ENCODE data around the gene DDX5. TPM values are rescaled to one million over a fixed set of nuclear protein-coding genes. Genes with fewer than 3 reads are reported as not detected.

DDX5 gene
- total RNA-seq, 1 experiment from 2014 or later = 411 TPM

DNA sequence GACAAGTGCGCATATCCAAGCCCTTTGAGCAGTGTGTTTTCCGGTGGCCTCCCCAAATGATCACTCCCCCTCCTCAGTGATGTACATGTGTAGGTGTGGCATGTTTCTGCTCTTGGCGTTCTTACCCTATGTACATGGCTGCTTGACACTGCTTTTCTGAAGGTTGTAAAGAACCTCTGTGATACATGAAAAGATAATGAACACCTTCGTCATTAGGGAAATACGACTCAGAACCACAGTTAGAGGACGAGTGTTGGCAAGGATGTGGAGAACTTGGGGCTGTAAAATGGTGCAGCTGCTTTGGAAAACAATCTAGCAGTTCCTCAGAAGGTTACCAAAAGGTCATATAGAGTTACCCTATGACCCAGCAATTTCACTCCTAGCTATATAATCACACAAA lies 29.3 kb upstream of the DDX5 start:
- H3K4me1 ChIP-seq (ENCODE audit: control insufficient read depth, insufficient read depth, low read length) = no peaks in the 10 kb centered on the region
- in situ Hi-C loops (cut with HindIII; ENCODE audit: low pct_unique_long_range_greater_than_20kb, low sequenced_read_pairs) = no loop called here
- no peaks in the 10 kb centered on the region for H3K27me3 ChIP-seq (ENCODE audit: control insufficient read depth, insufficient read depth, low read length)
- no peak overlapping the region for H3K4me3 ChIP-seq (ENCODE audit: low read depth in 2 of 2, low read length in 2 of 2)
- no peaks in the 10 kb centered on the region for H3K9me3 ChIP-seq (ENCODE audit: control insufficient read depth, insufficient read depth, low read depth, low read length)
- ATAC-seq (no peak), DNase-seq (ENCODE audit: low read depth, low spot score) (no peak)
- CTCF ChIA-PET = no interaction called here
- POLR2A ChIA-PET = no interaction called here
- intact Hi-C loops (cut with micrococcal nuclease; ENCODE audit: unreplicated experiment) = no loop called here
- H3K36me3 ChIP-seq (ENCODE audit: control insufficient read depth, insufficient read depth, low read length) = peaks cover 17% of the 10 kb centered on the region
- no peak overlapping the region for H3K27ac ChIP-seq (ENCODE audit: low read length)
- TF ChIP-seq REST (IDR thresholded peaks at IDR 0.05; ENCODE audit: insufficient read depth in 1 of 2, low read depth in 2 of 2, low read length in 1 of 2) = no peak
- TF ChIP-seq POLR2AphosphoS5 (IDR thresholded peaks at IDR 0.05; ENCODE audit: low read depth, low read length) = no peak
- no peak for TF ChIP-seq SIN3A (IDR thresholded peaks at IDR 0.05; ENCODE audit: borderline replicate concordance, insufficient read depth, low read depth, low read length)
- TF ChIP-seq TCF7L2 (IDR thresholded peaks at IDR 0.05; ENCODE audit: low read depth, low read length) = no peak
- no peak for TF ChIP-seq CTCF (IDR thresholded peaks at IDR 0.05)
- TSS peak; percentile 21 for BruUV-seq (replicated peaks)

DNA sequence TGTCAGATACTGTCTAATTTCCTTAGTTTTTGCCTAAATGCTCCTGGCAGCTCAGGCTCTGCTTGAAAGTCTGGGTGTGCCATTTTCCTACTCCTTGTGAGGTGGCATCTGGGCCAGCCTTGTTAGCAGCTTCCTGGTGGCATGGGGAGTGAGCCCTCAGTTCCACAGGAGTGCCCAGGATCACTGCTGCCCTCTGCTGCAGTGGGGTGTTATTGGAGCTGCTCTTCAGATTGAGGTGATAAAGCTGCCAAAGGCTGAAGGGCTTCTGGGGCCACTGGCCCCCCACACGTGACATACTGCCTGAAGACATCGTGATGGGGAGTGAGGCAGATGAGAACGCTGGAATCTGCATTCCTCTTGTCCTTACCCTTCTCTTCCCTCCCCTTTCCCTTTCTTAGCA lies 28.1 kb upstream of the DDX5 start:
- CTCF ChIA-PET = no interaction called here
- in situ Hi-C loops (cut with HindIII; ENCODE audit: low pct_unique_long_range_greater_than_20kb, low sequenced_read_pairs) (no loop called here), intact Hi-C loops (cut with micrococcal nuclease; ENCODE audit: unreplicated experiment) (no loop called here)
- no peaks in the 10 kb centered on the region for H3K9me3 ChIP-seq (ENCODE audit: control insufficient read depth, insufficient read depth, low read depth, low read length)
- no peak for TF ChIP-seq POLR2AphosphoS5 (IDR thresholded peaks at IDR 0.05; ENCODE audit: low read depth, low read length)
- peak; percentile 27; the same call in 1 of the 2 replicates for TF ChIP-seq CTCF (IDR thresholded peaks at IDR 0.05)
- POLR2A ChIA-PET = no interaction called here
- H3K27ac ChIP-seq (ENCODE audit: low read length) = no peak overlapping the region
- no TSS peak for BruUV-seq (replicated peaks)
- H3K4me1 ChIP-seq (ENCODE audit: control insufficient read depth, insufficient read depth, low read length) = no peaks in the 10 kb centered on the region
- H3K27me3 ChIP-seq (ENCODE audit: control insufficient read depth, insufficient read depth, low read length) = no peaks in the 10 kb centered on the region
- peaks cover 21% of the 10 kb centered on the region for H3K36me3 ChIP-seq (ENCODE audit: control insufficient read depth, insufficient read depth, low read length)
- no peak for ATAC-seq
- DNase-seq (ENCODE audit: low read depth, low spot score) = no peak
- H3K4me3 ChIP-seq (ENCODE audit: low read depth in 2 of 2, low read length in 2 of 2) = no peak overlapping the region

- intact Hi-C loops (cut with micrococcal nuclease; ENCODE audit: unreplicated experiment) (no loop called here), in situ Hi-C loops (cut with HindIII; ENCODE audit: low pct_unique_long_range_greater_than_20kb, low sequenced_read_pairs) (no loop called here)
- POLR2A ChIA-PET = no interaction called here
- ATAC-seq = no peak
- H3K36me3 ChIP-seq (ENCODE audit: control insufficient read depth, insufficient read depth, low read length) = peaks cover 21% of the 10 kb centered on the region
- no peak overlapping the region for H3K27ac ChIP-seq (ENCODE audit: low read length)
- CTCF ChIA-PET = no interaction called here
- no peaks in the 10 kb centered on the region for H3K4me1 ChIP-seq (ENCODE audit: control insufficient read depth, insufficient read depth, low read length)
- no peak for DNase-seq (ENCODE audit: low read depth, low spot score)
- H3K4me3 ChIP-seq (ENCODE audit: low read depth in 2 of 2, low read length in 2 of 2) = no peak overlapping the region
- BruUV-seq (replicated peaks) = no TSS peak
- no peaks in the 10 kb centered on the region for H3K9me3 ChIP-seq (ENCODE audit: control insufficient read depth, insufficient read depth, low read depth, low read length)
- no peak for TF ChIP-seq POLR2AphosphoS5 (IDR thresholded peaks at IDR 0.05; ENCODE audit: low read depth, low read length)
- TF ChIP-seq TCF7L2 (IDR thresholded peaks at IDR 0.05; ENCODE audit: low read depth, low read length) = no peak
- TF ChIP-seq CTCF (IDR thresholded peaks at IDR 0.05) = no peak
- TF ChIP-seq SIN3A (IDR thresholded peaks at IDR 0.05; ENCODE audit: borderline replicate concordance, insufficient read depth, low read depth, low read length) = no peak
- no peak for TF ChIP-seq REST (IDR thresholded peaks at IDR 0.05; ENCODE audit: insufficient read depth in 1 of 2, low read depth in 2 of 2, low read length in 1 of 2)
- no peaks in the 10 kb centered on the region for H3K27me3 ChIP-seq (ENCODE audit: control insufficient read depth, insufficient read depth, low read length)
These were observed 27.7 kb upstream of the DDX5 start for GRCh38 chr17:64533784-64534183.
